Astrocyte (in vitro differentiated cells and primary cell): ENCODE measurements around the gene GCNT3. TPM values are rescaled to one million over a fixed set of nuclear protein-coding genes. Genes with fewer than 3 reads are reported as not detected.

Source experiments
- DNase-seq: peaks from one replicate; pipeline ENCODE4 v3.0.0-alpha.2; 2010; ENCODE audit warnings: low read depth
- FAIRE-seq: peaks from 2 replicates; lab custom pipeline; 2011; peaks lifted over from hg19 to GRCh38; lab: Jason Lieb, UNC
- H2AFZ ChIP-seq: 2 replicates; pipeline ENCODE4 v1.6.0; 2012; ENCODE audit warnings: low read depth, low read length, inconsistent platforms
- H3K27ac ChIP-seq: 2 replicates; pipeline ENCODE4 v1.5.1; 2011; ENCODE audit warnings: low read depth, low read length, inconsistent platforms
- H3K27me3 ChIP-seq: 2 replicates; pipeline ENCODE4 v1.6.0; 2011; ENCODE audit warnings: low read length, inconsistent platforms; ENCODE audit not compliant: insufficient read depth
- H3K36me3 ChIP-seq: 2 replicates; pipeline ENCODE4 v1.5.1; 2011; ENCODE audit warnings: low read length, inconsistent platforms; ENCODE audit not compliant: insufficient read depth
- H3K4me1 ChIP-seq: 2 replicates; pipeline ENCODE4 v1.5.1; 2011; ENCODE audit warnings: low read length, inconsistent platforms; ENCODE audit not compliant: insufficient read depth
- H3K4me2 ChIP-seq: 2 replicates; pipeline ENCODE4 v1.6.0; 2012; ENCODE audit warnings: low read length, inconsistent platforms
- H3K4me3 ChIP-seq: 2 replicates; pipeline ENCODE4 v1.5.1; 2011; ENCODE audit warnings: low read depth, mild to moderate bottlenecking, low read length, inconsistent platforms; ENCODE audit not compliant: insufficient read depth
- H3K79me2 ChIP-seq: 2 replicates; pipeline ENCODE4 v1.6.0; 2012; ENCODE audit warnings: mild to moderate bottlenecking, low read length, inconsistent platforms; ENCODE audit not compliant: insufficient read depth
- H3K9ac ChIP-seq: 2 replicates; pipeline ENCODE4 v1.6.0; 2012; ENCODE audit warnings: mild to moderate bottlenecking, low read length, inconsistent platforms
- H3K9me3 ChIP-seq: 2 replicates; pipeline ENCODE4 v1.5.1; 2012; ENCODE audit warnings: low read depth, mild to moderate bottlenecking, low read length, inconsistent platforms; ENCODE audit not compliant: insufficient read depth
- H4K20me1 ChIP-seq: 2 replicates; pipeline ENCODE4 v1.6.0; 2012; ENCODE audit warnings: low read length, inconsistent platforms; ENCODE audit not compliant: insufficient read depth
- H3K27ac Mint-ChIP-seq: one replicate; pipeline ENCODE4 v1.8.0; 2021; ENCODE audit warnings: mild to moderate bottlenecking, mixed read lengths; ENCODE audit not compliant: unreplicated experiment
- H3K27me3 Mint-ChIP-seq: one replicate; pipeline ENCODE4 v1.8.0; 2021; ENCODE audit warnings: low read depth, mixed read lengths; ENCODE audit not compliant: unreplicated experiment
- H3K36me3 Mint-ChIP-seq: one replicate; pipeline ENCODE4 v1.8.0; 2021; ENCODE audit warnings: low read depth, mixed read lengths; ENCODE audit not compliant: unreplicated experiment
- H3K4me1 Mint-ChIP-seq: one replicate; pipeline ENCODE4 v1.8.0; 2021; ENCODE audit warnings: low read depth, mixed read lengths; ENCODE audit not compliant: unreplicated experiment
- H3K4me3 Mint-ChIP-seq: one replicate; pipeline ENCODE4 v1.8.0; 2021; ENCODE audit warnings: mild to moderate bottlenecking, moderate library complexity, mixed read lengths; ENCODE audit not compliant: unreplicated experiment
- H3K9me3 Mint-ChIP-seq: one replicate; pipeline ENCODE4 v1.8.0; 2021; ENCODE audit warnings: mild to moderate bottlenecking, mixed read lengths; ENCODE audit not compliant: unreplicated experiment
- EZH2 ChIP-seq: IDR thresholded peaks from 2 replicates; pipeline ENCODE4 v1.6.1; 2012; ENCODE audit warnings: mild to moderate bottlenecking, low read length, inconsistent platforms; ENCODE audit not compliant: insufficient read depth
- total RNA-seq: library from RNA; stranded (reverse); gene quantifications from 2 replicates; pipeline ENCODE4 v1.2.1, GENCODE V29; 2021
- TF ChIP-seq, protein P1 (sequence below): IDR thresholded peaks from 2 replicates; pipeline ENCODE4 v1.5.1; 2011; ENCODE audit warnings: low read depth, mild to moderate bottlenecking, inconsistent platforms, low read length, moderate library complexity; ENCODE audit not compliant: insufficient read depth

The GCNT3 gene
- total RNA-seq, 1 donor from 2014 or later, result 1.3 TPM

DNA sequence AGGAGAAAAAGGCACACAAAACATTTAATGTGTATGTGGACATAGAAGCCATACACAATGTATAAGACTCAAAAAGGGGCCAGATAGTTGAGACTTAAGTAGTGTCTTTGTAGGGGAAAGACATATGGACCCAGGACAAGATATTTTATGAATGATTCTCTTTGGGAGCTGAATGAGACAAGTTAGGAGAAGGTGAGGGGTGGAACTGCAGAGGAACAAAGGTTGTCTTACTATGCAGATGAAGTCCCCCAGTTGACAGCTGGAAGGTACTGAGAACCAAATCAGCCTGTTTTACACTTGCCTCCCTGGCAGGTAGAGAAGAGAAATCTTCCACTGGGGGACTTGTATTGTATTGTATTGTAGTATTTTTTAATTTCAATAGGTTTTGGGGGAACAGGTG, 14.9 kb upstream of the GCNT3 start:
- Mint-ChIP-seq H3K36me3 (no peaks in the 10 kb centered on the region), H3K9me3 (peaks cover 2% of the 10 kb centered on the region), H3K4me1 (peaks cover 16% of the 10 kb centered on the region), H3K4me3 (no peak overlapping the region), H3K27ac (no peak overlapping the region), H3K27me3 (no peaks in the 10 kb centered on the region)
- Histone ChIP-seq H3K4me3 (no peak overlapping the region), H3K27me3 (no peaks in the 10 kb centered on the region), H3K4me1 (peaks cover 14% of the 10 kb centered on the region), H3K9me3 (no peaks in the 10 kb centered on the region), H3K79me2 (no peaks in the 10 kb centered on the region), H3K27ac (no peak overlapping the region), H3K36me3 (no peaks in the 10 kb centered on the region), H3K9ac (no peak overlapping the region), H2AFZ (no peak overlapping the region), H3K4me2 (no peak overlapping the region), H4K20me1 (no peaks in the 10 kb centered on the region)
- no peak for DNase-seq
- FAIRE-seq, result no peak
- no peak for TF ChIP-seq EZH2
- TF ChIP-seq, protein P1, sequence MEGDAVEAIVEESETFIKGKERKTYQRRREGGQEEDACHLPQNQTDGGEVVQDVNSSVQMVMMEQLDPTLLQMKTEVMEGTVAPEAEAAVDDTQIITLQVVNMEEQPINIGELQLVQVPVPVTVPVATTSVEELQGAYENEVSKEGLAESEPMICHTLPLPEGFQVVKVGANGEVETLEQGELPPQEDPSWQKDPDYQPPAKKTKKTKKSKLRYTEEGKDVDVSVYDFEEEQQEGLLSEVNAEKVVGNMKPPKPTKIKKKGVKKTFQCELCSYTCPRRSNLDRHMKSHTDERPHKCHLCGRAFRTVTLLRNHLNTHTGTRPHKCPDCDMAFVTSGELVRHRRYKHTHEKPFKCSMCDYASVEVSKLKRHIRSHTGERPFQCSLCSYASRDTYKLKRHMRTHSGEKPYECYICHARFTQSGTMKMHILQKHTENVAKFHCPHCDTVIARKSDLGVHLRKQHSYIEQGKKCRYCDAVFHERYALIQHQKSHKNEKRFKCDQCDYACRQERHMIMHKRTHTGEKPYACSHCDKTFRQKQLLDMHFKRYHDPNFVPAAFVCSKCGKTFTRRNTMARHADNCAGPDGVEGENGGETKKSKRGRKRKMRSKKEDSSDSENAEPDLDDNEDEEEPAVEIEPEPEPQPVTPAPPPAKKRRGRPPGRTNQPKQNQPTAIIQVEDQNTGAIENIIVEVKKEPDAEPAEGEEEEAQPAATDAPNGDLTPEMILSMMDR, result no peak

DNA sequence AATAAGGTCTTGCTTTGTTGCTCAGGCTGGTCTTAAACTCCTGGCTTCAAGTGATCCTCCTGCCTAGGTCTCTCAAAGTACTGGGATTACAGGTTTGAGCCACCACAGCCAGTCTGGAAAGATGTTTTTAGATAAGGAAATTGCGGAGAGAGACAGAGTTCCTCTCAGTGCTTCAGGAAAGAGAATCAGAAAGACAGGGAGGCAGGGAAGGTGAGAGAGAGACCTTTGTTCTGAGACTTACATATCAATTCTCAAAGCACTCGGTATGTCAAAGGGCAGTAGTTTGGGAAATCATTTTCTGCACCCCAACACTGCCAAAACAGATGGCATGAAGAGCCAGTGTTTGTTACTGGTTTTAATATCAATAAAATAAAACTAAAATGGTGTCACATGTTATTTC, 13.1 kb upstream of the GCNT3 start:
- peaks cover 2% of the 10 kb centered on the region for H3K9me3 Mint-ChIP-seq
- Histone ChIP-seq H3K36me3 (no peaks in the 10 kb centered on the region), H3K27me3 (no peaks in the 10 kb centered on the region), H3K4me3 (no peak overlapping the region), H2AFZ (no peak overlapping the region), H3K4me2 (no peak overlapping the region), H3K9me3 (no peaks in the 10 kb centered on the region), H3K27ac (no peak overlapping the region), H3K4me1 (peaks cover 14% of the 10 kb centered on the region), H4K20me1 (no peaks in the 10 kb centered on the region), H3K9ac (no peak overlapping the region), H3K79me2 (no peaks in the 10 kb centered on the region)
- no peak overlapping the region for H3K27ac Mint-ChIP-seq
- no peaks in the 10 kb centered on the region for H3K27me3 Mint-ChIP-seq
- no peak for DNase-seq
- no peak for TF ChIP-seq EZH2
- TF ChIP-seq, protein P1, result no peak
- H3K4me1 Mint-ChIP-seq, result peaks cover 16% of the 10 kb centered on the region
- no peak for FAIRE-seq
- H3K4me3 Mint-ChIP-seq, result no peak overlapping the region
- H3K36me3 Mint-ChIP-seq, result no peaks in the 10 kb centered on the region

DNA sequence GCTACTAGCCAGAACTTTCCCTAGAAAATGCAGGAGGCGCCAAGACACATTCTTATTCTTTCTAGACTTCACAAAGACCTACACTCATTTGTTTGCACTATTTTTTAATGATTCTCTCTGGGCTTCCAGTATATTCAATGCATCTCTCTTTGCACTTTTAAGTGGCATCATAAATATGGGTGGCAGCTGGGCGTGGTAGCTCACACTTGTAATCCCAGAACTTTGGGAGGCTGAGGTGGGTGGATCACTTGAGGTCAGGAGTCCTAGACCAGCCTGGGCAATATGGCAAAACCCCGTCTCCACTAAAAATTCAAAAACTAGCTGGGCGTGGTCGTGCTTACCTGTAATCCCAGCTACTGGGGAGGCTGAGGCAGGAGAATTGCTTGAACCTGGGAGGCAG, 5.6 kb upstream of the GCNT3 start:
- Histone ChIP-seq H3K9me3 (no peaks in the 10 kb centered on the region), H3K36me3 (no peaks in the 10 kb centered on the region), H3K4me2 (no peak overlapping the region), H3K4me3 (no peak overlapping the region), H3K79me2 (no peaks in the 10 kb centered on the region), H3K9ac (no peak overlapping the region), H3K27me3 (peaks cover 11% of the 10 kb centered on the region), H4K20me1 (no peaks in the 10 kb centered on the region), H2AFZ (no peak overlapping the region), H3K27ac (no peak overlapping the region), H3K4me1 (no peaks in the 10 kb centered on the region)
- Mint-ChIP-seq H3K4me3 (no peak overlapping the region), H3K4me1 (no peaks in the 10 kb centered on the region), H3K27me3 (peaks cover 4% of the 10 kb centered on the region), H3K27ac (no peak overlapping the region), H3K9me3 (peaks cover 12% of the 10 kb centered on the region), H3K36me3 (peaks cover 3% of the 10 kb centered on the region)
- DNase-seq, result no peak
- no peak for FAIRE-seq
- TF ChIP-seq EZH2, result no peak
- TF ChIP-seq, protein P1, result no peak
